WI38 (cell line): ENCODE results near the gene SEC16A.

Experiments
- H3K4me3 ChIP-seq: 2 replicates; pipeline ENCODE4 v1.5.1; 2011; ENCODE audit warnings: low read depth, mild to moderate bottlenecking, control low read depth, low read length
- TF ChIP-seq, protein P1 (sequence below): IDR thresholded peaks from 2 replicates; pipeline ENCODE4 v1.5.1; 2012; ENCODE audit warnings: low read depth, mild to moderate bottlenecking, control low read depth, low read length

SEC16A gene

GRCh38 chr9:136528716-136529341 is 46.0 kb upstream of the SEC16A start:
- H3K4me3 ChIP-seq = no peak overlapping the region
- TF ChIP-seq, protein P1, sequence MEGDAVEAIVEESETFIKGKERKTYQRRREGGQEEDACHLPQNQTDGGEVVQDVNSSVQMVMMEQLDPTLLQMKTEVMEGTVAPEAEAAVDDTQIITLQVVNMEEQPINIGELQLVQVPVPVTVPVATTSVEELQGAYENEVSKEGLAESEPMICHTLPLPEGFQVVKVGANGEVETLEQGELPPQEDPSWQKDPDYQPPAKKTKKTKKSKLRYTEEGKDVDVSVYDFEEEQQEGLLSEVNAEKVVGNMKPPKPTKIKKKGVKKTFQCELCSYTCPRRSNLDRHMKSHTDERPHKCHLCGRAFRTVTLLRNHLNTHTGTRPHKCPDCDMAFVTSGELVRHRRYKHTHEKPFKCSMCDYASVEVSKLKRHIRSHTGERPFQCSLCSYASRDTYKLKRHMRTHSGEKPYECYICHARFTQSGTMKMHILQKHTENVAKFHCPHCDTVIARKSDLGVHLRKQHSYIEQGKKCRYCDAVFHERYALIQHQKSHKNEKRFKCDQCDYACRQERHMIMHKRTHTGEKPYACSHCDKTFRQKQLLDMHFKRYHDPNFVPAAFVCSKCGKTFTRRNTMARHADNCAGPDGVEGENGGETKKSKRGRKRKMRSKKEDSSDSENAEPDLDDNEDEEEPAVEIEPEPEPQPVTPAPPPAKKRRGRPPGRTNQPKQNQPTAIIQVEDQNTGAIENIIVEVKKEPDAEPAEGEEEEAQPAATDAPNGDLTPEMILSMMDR = no peak

DNA sequence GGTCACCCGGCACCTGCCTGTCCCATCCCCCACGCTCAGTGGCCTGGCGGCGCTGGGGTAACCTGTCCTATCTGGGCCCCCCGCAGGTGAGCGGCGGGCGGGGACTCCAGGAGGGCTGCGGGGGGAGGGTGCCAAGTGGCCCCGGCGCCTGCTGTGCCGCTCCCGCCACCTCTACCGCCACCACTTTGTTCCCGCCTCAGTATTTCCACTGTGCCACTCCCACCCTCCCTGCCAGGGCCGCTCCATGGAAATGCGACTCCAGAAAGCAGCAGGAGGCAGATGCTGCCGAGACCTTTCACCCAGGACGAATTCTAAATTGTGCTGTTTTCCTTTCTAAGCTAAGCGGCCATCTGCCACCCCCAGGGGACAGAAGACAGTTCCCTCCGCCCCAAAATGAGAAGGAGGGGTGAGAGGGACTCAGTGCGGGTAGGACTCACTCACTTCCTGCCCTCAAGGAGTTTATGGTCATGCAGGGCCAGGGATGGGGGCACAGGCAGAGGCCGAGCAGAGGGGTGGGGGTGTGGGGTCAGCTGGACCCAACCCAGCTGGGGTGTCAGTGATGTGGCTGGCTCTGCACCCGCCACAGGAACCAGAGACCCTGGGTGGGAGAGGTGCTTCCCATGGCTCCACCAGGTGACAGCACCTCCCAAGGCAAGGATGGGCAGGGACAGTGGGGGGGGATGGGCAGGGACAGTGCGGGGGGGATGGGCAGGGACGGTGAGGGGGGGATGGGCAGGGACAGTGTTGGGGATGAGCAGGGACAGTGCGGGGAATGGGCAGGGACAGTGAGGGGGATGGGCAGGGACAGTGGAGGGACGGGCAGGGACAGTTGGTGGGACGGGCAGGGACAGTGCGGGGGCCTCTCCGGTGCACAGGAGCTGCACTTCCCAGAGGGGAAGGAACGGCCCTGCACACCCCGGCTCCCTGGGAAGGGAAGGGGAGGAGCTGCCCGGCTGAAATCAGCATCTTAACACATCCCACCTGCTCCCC is 45.2 kb upstream of the SEC16A start:
- TF ChIP-seq, protein P1 = no peak
- no peak overlapping the region for H3K4me3 ChIP-seq

GRCh38 chr9:136527131-136527530 is 44.3 kb upstream of the SEC16A start:
- TF ChIP-seq, protein P1 = no peak
- H3K4me3 ChIP-seq = no peak overlapping the region

DNA sequence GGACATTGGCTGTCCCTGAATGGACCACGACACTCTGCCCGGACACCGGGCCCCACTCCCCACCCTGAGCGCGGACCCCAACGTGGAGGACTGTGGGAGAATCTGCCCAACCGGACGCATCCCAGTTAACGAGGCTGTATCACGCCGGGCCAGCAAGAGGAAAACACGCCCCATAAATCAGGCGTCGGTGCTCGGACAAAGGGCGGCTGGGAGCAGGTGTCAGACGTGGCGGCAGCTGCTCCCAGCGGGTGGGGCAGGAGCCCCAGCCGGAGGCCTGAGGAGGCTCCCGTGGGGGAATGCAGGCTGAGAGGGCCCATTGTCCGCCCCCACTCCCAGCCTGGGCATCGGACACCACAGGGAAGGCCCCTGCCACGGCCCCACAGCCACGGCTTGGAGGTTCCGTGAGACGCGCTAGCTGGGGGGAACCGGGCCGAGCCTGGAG is 43.8 kb upstream of the SEC16A start:
- no peak overlapping the region for H3K4me3 ChIP-seq
- TF ChIP-seq, protein P1 = no peak

DNA sequence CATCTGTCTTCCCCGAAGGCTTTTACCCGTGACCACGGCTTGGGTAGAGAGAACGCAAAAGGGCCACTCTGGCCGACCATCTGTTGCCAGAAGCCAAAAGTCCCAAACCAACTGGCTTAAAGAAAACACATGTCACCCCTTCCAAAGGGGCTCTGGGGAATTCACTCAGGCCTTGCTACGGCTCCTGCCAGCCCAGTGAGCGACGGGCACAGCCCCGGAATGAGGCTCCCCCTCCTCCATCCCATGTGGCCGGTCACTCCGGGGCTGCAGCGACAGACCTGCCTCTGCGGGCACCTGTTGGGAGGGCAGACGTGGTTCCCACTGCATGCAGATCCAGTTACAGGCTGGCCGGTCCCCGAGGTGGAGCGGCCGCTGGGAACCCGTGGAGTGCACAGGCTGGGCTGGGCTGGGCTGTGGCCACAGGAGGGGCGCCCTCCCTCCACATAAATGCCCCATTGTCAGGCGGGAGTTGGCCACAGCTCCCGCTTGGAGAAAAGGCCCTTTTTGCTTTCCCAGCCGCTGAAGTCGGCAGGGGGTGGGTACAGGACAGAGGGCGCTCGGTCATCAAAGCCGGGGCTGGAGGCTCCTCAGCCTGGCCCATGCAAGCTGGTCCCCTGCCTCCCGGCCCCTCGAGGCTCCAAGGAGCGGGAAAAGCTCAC is 43.1 kb upstream of the SEC16A start:
- TF ChIP-seq, protein P1 = no peak
- no peak overlapping the region for H3K4me3 ChIP-seq

GRCh38 chr9:136525207-136525606 is 42.4 kb upstream of the SEC16A start:
- H3K4me3 ChIP-seq = no peak overlapping the region
- TF ChIP-seq, protein P1 = no peak
